ENCODE results near the gene SLC19A1.

SLC19A1 gene

DNA sequence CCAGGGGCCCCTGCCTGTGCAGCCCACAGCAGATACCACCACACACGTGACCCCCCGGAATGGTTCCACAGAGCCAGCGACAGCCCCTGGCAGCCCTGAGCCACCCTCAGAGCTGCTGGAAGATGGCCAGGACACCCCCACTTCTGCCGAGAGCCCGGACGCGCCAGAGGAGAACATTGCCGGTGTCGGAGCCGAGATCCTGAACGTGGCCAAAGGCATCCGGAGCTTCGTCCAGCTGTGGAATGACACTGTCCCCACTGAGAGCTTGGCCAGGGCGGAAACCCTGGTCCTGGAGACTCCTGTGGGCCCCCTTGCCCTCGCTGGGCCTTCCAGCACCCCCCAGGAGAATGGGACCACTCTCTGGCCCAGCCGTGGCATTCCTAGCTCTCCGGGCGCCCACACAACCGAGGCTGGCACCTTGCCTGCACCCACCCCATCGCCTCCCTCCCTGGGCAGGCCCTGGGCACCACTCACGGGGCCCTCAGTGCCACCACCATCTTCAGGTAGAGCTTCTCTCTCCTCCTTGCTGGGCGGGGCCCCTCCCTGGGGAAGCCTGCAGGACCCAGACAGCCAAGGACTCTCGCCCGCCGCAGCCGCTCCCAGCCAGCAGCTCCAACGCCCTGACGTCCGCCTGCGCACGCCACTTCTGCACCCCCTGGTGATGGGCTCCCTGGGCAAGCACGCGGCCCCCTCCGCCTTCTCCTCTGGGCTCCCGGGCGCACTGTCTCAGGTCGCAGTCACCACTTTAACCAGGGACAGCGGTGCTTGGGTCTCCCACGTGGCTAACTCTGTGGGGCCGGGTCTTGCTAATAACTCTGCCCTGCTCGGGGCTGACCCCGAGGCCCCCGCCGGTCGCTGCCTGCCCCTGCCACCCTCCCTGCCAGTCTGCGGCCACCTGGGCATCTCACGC lies 86.3 kb downstream of the SLC19A1 start:
- DNase-seq (ENCODE audit: low read depth in 2 of 2) = no peak

DNA sequence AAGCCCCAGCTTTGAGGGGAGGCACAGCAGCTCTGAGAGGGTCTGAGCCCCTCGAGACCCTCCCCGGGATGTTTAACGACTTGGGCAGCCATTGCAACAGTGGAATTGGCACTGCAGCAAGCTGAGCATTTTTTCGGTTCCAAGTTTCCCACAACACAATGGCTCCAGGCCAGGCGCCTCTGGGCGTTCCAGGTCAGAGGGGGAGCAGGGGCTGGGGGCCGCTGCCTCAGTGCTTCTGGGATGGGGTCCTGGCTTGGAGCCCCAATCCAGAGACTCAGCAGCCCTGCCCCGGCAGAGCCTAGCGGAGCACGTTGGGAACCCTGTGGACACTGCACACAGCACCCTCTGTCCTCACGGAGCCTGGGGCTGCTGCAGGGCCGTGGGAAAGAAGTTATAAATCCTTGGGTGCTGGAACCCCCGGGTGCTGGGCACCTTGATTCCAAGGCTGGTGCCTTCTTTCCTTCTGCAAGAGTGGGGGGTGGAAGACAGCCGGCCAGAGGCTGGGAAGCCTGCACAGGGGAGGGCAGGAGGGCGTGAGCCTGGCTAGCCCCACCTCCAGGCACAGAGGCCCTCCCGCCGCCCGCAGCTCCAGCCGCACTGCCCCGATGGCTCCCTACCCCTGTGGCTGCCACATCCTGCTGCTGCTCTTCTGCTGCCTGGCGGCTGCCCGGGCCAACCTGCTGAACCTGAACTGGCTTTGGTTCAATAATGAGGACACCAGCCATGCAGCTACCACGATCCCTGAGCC lies 87.1 kb downstream of the SLC19A1 start:
- no peak for DNase-seq (ENCODE audit: low read depth in 2 of 2)

DNA sequence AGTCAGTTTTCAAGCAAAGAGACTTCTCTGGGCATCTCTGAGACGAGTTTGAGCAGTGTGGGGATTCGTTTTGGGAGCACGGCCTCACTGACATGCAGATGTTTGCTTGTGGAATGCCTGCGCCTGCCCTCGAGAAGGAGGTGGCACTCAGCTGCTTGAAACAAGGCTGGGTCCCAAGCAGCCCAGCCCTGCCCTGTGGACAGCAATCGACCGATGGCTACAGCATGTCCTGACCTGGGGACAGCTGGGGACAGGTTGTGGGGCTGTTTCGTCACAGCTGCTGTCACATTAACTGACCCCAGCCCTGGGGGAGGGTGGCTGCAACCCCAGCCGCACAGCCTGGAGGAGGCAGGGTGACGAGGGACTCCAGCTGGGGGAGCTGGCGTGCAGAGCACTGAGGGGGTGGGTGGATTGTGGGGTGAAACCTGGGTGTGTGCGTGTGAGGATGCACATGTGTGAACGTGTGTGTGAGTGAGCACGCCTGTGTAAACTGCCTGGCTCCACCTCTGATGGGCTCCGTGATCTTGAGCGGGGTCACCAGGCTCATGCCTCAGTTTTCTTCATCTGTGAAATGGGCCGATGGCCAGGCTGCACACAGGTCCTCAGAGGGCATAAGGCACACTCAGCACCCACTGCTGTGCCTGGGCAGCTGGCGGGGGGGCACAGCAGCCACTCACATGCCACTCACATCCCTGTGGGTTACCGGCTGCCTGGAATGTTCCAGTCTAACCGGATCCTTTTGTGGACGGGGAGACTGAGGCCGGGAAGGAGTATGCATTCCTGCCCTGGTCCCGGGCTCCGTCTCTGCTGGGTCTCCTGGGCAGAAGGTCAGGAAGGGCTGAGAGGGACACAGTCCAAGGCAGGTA lies 87.9 kb downstream of the SLC19A1 start:
- no peak for DNase-seq (ENCODE audit: low read depth in 2 of 2)

DNA sequence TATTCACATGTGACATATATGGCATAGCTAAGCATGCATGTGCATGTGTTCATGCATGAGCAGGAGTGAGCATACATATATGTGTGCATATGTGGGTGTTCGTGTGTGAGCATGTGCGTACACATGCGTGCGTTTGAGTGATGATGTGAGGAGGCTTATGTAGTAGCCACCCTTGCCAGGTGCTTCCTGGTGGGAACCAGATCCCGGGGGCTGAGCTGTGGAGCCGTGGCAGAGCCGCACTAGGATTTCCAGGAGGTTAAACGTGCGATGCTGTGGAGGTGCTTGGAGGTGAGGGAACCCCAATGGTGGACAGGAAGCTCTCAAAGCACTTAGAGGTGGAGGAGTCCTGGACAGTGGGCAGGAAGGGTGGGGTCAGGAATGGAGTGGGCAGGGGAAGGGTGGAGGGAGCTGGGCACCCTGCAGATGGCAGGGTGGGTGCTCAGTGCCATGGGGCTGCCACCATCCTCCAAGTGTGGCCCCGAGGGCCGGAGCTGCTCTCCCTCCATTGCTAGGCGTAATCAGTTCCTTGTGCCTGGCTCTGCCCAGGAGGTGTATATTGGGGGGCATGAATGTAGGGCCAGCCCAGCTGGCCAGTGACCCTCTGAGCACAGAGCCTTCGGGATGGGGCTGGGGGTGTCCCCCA lies 88.8 kb downstream of the SLC19A1 start:
- DNase-seq (ENCODE audit: low read depth in 2 of 2) = no peak

DNA sequence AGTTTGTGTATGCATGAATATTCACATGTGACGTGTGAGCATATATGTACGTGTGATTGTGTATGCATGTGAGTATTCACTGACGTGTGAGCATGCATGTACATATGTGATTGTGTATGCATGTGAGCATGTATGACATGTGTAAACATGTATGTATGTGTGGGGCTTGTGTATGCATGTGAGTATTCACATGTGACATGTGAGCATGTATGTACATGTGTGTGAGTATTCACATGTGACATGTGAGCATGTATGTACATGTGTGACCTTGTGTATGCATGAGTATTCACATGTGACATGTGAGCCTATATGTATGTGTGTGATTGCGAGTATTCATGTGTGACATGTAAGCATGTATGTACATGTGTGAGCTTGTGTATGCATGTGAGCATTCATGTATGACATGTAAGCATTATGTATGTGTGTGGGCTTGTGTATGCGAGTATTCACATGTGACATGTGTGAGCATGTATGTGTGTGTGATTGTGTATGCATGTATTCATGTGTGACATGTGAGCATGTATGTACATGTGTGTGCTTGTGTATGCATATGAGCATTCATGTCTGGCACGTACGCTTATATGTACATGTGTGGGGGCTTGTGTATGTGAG lies 89.4 kb downstream of the SLC19A1 start:
- no peak for DNase-seq (ENCODE audit: low read depth in 2 of 2)

DNA sequence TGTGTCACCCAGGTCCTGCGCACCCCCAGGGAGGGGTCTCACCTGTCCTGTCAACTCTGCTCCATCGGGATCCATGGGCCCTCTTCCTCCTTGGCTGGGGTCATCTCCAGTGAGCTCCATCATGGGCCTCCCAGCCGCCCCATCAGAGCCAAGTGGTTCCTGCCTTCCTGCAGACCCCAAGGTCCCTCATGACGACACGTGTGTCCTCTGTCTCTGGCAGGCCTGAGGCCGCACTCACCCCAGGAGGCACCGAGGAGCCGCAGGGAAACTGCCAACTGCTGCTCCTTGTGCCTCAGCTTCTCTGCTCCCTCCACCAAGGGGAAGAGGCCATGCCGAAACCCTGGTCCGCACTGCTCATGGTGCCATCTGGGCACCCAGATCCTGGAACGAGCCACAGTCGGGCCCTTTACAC lies 90.5 kb downstream of the SLC19A1 start:
- DNase-seq (ENCODE audit: low read depth in 2 of 2) = no peak

DNA sequence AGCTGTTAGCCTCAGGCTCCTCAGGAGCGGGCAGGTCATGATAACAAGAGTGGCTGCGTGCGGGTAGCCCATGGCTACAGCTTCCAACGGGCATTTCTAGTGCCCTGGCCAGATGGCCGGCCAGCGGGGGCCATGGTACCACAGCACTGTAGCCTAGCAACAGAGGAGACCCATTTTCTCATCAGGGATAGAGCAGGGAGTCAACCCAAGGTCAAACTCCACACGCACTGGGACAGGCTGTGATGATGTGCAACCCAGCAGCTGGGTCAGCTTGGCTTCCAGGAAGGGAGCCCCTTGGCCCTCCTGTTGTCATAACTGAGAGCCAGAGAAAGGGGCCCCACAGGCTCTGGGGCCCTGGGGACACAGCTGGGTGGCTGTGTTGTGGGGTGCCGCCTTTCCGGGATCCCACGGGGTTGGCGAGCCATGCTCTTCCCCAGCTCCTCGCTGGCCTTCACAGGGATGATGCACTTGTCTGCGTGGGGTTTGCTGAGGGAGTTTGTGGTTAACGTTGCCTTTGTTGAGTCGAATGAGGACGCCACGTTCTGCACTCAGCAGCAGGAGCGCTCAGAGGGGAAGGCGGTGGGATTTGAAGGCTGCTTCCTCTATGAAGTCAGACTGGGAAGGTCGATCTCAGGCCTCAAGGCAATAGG lies 91.0 kb downstream of the SLC19A1 start:
- DNase-seq (ENCODE audit: low read depth in 2 of 2) = no peak

DNA sequence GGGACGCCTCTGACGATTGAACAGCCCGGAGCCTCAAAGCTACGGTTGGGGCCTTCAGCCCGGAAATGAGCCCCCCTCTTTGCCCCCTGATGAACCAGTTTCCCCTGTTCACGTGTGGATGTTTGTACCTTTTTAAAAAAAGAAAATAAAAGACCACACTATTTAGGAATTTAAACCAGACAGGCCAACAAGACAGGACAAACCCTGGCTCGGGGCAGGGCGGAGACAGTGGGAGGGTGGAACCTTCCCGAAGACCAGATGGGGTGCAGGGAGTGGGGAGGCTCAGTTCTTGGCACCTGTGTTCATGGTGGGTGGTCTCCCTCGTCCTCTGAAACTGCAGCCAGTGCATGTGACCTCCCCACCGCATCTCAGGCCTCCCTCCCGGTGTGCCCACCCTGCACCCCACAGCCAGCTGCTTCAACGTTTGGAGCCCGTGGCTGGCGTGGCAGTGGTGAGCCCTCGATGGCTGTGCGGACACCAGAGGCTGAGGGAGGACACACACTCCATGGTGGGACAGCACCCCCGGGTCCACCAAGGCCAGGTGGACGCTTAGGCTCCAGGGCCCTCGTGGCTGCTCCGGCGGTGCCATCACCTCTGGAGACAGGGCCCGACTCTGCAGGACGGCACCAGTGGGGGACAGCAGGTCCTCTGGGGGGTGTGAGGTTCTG lies 91.7 kb downstream of the SLC19A1 start:
- DNase-seq (ENCODE audit: low read depth in 2 of 2) = no peak

DNA sequence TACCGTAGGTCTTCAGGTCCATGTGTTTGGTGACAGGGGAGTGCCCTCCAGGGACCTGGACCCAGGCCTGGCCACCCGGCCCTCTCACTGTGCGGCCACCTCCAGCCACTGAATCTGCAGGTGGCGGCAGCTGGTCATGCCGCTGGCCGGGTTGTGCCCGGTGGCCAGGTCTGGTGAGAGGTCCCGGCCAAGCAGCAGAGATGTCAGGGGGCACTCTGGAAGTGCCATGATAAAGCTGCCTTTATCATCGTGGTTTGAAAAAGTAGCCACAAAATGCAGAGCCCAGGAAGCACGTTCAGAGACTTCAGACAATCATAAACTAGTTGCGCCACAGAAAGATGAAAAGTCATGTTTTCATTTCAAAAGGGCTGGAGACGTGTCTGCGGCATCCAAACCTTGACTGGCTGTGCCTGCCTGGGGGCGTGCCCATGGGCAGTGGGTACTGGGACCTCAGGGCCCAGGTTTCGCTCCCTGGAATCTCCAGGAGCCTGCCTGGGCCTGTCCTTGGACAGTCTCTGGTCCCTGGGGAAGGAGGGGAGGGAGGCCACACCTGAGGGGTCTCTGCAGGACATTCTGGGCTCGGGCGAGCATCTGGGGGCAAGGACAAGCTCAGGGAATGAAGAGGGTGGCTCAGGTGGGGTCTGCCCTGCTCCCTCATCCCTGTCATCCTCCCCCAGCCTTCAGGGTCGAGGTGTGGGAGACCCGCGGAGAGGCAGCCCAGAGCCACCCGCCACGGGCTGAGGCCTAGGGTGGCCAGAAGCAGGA lies 92.4 kb downstream of the SLC19A1 start:
- no peak for DNase-seq (ENCODE audit: low read depth in 2 of 2)

DNA sequence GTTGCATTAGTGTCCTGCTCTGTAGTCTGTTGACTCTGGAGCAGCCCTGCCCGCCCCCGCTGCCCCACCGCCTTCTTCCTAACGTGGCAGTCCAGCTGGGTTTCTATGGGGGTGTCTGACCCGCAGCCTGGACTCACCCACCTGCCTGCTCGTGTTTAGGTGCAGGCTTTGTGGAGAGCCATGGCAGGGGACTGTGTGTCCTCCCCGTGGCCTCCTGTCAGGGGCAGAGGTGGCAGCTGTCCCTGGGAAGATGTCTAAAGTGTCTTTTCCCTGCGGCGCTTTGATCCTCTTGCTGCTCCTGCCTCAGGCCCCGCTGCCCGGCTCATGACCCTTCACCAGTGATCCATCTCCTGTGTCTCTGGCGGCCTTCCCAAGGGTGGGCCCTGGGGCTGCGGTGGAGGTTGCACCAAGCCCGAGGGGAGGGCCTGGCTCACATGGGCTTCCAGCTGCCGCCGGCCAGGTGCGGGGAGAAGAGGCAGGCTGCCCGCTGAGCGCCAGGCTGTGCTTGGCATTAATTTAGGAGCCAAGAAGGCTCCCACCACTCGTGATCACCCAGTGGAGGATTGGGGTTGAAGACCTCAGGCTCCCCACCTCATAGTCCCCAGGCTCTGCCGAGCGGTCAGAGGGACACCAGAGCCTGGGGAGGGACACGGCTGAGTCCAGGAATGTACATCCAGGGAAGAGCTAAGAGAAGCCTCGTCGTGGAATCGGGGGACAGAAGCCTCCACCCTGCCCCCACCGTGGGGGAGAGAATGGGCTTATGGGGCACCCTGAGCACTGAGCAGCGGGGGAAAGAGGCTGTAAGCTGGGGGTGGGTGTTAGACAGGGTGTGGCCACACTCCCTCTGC lies 93.2 kb downstream of the SLC19A1 start:
- no peak for DNase-seq (ENCODE audit: low read depth in 2 of 2)

DNA sequence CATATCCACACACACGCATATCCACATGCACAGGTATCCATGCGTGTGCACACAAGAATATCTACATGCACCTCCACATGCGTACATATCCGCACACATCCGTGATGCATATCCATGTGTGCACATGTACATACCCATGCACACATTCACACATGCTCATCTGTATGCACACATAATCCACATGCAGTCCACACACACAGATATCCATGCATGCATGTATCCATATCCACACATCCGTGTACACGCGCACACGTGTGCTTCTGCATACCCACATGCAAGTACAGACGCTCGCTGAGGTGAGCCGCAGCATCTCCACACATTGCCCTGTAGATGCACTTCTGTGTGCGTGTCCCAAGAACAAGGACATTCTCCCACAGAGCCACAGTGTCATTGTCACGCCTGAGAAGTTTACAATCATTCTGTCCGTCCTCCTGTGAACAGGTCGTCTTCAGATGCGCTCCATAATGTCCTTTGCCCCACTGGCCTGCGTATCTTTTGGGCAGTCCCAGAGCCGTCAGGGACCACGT lies 93.9 kb downstream of the SLC19A1 start:
- no peak for DNase-seq (ENCODE audit: low read depth in 2 of 2)
